Natural killer cell treated with Interleukin-12 subunit alpha and Interleukin-12 subunit beta and Interleukin-15 and Interleukin-18, amount 100 ng/mL, for 72 hours (primary cell): ENCODE measurements around the gene ACOT9. TPM values are rescaled to one million over a fixed set of nuclear protein-coding genes. Genes with fewer than 3 reads are reported as not detected.
"Not testable (repeated sequence)": the region's sequence is repeated elsewhere in the genome, so short reads cannot be mapped to it uniquely, and the experiment has no call there.

Experiments used
- ATAC-seq, 2 donors: fragments of 150-1000 bp; cut with Tn5 transposase in 1 of 2; sonication (Bioruptor Pico), chemical (Tn5 transposase) in 1 of 2; 2 replicates each; pipeline ENCODE4 v1.10.0; 2021
- DNase-seq: peaks from one replicate; pipeline ENCODE4 v3.0.0; 2022; ENCODE audit warnings: low spot score
- H3K27ac Mint-ChIP-seq, 2 donors: 1 replicate in 1 of 2; 2 replicates in 1 of 2; pipeline ENCODE4 v1.8.0; 2022; ENCODE audit warnings: mixed read lengths in 2 of 2, mild to moderate bottlenecking in 1 of 2, moderate library complexity in 1 of 2
- H3K27me3 Mint-ChIP-seq, 2 donors: 1 replicate in 1 of 2; 2 replicates in 1 of 2; pipeline ENCODE4 v1.8.0; 2022; ENCODE audit warnings: mixed read lengths in 2 of 2
- H3K36me3 Mint-ChIP-seq: one replicate; pipeline ENCODE4 v1.8.0; 2022; ENCODE audit warnings: mixed read lengths
- H3K4me1 Mint-ChIP-seq, 2 donors: 1 replicate in 1 of 2; 2 replicates in 1 of 2; pipeline ENCODE4 v1.8.0; 2022; ENCODE audit warnings: low read depth in 2 of 2, mixed read lengths in 2 of 2, mild to moderate bottlenecking in 1 of 2
- H3K4me3 Mint-ChIP-seq: one replicate; pipeline ENCODE4 v1.8.0; 2022; ENCODE audit warnings: mixed read lengths
- H3K9me3 Mint-ChIP-seq: 2 replicates; pipeline ENCODE4 v1.8.0; 2022; ENCODE audit warnings: mixed read lengths
- total RNA-seq, 2 donors: library from RNA; stranded (reverse); gene quantifications; one replicate each; pipeline ENCODE4 v1.2.3, GENCODE V29; 2022

Gene ACOT9
- total RNA-seq, 2 donors from 2014 or later = 41.3 to 42.6 TPM

GRCh38 chrX:23660766-23661132 is 82.3 kb downstream of the ACOT9 start:
- no peaks in the 10 kb centered on the region for H3K9me3 Mint-ChIP-seq
- H3K36me3 Mint-ChIP-seq = no peaks in the 10 kb centered on the region
- DNase-seq = no peak
- peak overlapping the region in 1 of 2 donors; percentile 78 for H3K27ac Mint-ChIP-seq
- H3K4me3 Mint-ChIP-seq = no peak overlapping the region
- H3K27me3 Mint-ChIP-seq = peaks cover 0 to 7% of the 10 kb centered on the region in 2 donors
- H3K4me1 Mint-ChIP-seq = peaks cover 27 to 28% of the 10 kb centered on the region in 2 donors
- no peak for ATAC-seq

- DNase-seq, ATAC-seq, H3K36me3 Mint-ChIP-seq, H3K27me3 Mint-ChIP-seq, H3K4me3 Mint-ChIP-seq, H3K9me3 Mint-ChIP-seq: not testable (repeated sequence)
- Mint-ChIP-seq H3K4me1 (peaks cover 26 to 27% of the 10 kb centered on the region in 2 donors), H3K27ac (peak overlapping the region in 1 of 2 donors; percentile 40)
These were observed 82.9 kb downstream of the ACOT9 start for GRCh38 chrX:23660083-23660765.

GRCh38 chrX:23659339-23659738 is 83.7 kb downstream of the ACOT9 start:
- peaks cover 23 to 27% of the 10 kb centered on the region in 2 donors for H3K4me1 Mint-ChIP-seq
- DNase-seq (no peak), ATAC-seq (no peak)
- no peak overlapping the region for H3K4me3 Mint-ChIP-seq
- peak overlapping the region in 1 of 2 donors; percentile 40 for H3K27ac Mint-ChIP-seq
- peaks cover 0 to 7% of the 10 kb centered on the region in 2 donors for H3K27me3 Mint-ChIP-seq
- no peaks in the 10 kb centered on the region for H3K36me3 Mint-ChIP-seq
- H3K9me3 Mint-ChIP-seq = no peaks in the 10 kb centered on the region

GRCh38 chrX:23656684-23657083 is 86.4 kb downstream of the ACOT9 start:
- no peaks in the 10 kb centered on the region for H3K9me3 Mint-ChIP-seq
- H3K27me3 Mint-ChIP-seq = peaks cover 0 to 11% of the 10 kb centered on the region in 2 donors
- no peak for DNase-seq
- no peak for ATAC-seq
- no peak overlapping the region for H3K27ac Mint-ChIP-seq
- no peak overlapping the region for H3K4me3 Mint-ChIP-seq
- H3K36me3 Mint-ChIP-seq = no peaks in the 10 kb centered on the region
- peaks cover 12 to 14% of the 10 kb centered on the region in 2 donors for H3K4me1 Mint-ChIP-seq

GRCh38 chrX:23656091-23656490 is 87.0 kb downstream of the ACOT9 start:
- Mint-ChIP-seq H3K27me3 (peaks cover 0 to 11% of the 10 kb centered on the region in 2 donors), H3K36me3 (no peaks in the 10 kb centered on the region), H3K4me1 (peaks cover 6 to 8% of the 10 kb centered on the region in 2 donors), H3K27ac (no peak overlapping the region), H3K4me3 (no peak overlapping the region), H3K9me3 (no peaks in the 10 kb centered on the region)
- ATAC-seq (no peak), DNase-seq (no peak)

Other genes with a start within 250 kb of the ACOT9 start
- gene PRDX4, start 75.8 kb downstream of the ACOT9 start, total RNA-seq = 10 to 100 TPM; 62.2 to 71.2 TPM
- 100 to 1,000 TPM; 122 to 135 TPM for gene SAT1, start 39.9 kb upstream of the ACOT9 start, total RNA-seq
- gene APOO, start 164.7 kb upstream of the ACOT9 start, total RNA-seq = 10 to 100 TPM; 25.6 to 26.3 TPM
- gene CXorf58, start 164.7 kb upstream of the ACOT9 start, total RNA-seq = not detected